Thoracic aorta (tissue), 2 donors: ENCODE measurements around the gene C1QTNF6. TPM values are rescaled to one million over a fixed set of nuclear protein-coding genes. Genes with fewer than 3 reads are reported as not detected.

Source experiments
- ATAC-seq: fragments of 150-250 bp; one replicate; pipeline ENCODE4 v1.8.0; 2017; ENCODE audit warnings: low read depth; ENCODE audit not compliant: insufficient number of reproducible peaks, low FRiP score
- DNase-seq: peaks from one replicate; pipeline ENCODE4 v3.0.0-alpha.2; 2020; ENCODE audit warnings: low spot score
- H3K27ac ChIP-seq, 2 donors: fragments of 200-600 bp; sonication (generic); 1 replicate in 1 of 2; 2 replicates in 1 of 2; pipeline ENCODE4 v1.5.1; 2016; ENCODE audit warnings: mild to moderate bottlenecking in 2 of 2, moderate library complexity in 2 of 2
- H3K27me3 ChIP-seq: fragments of 200-600 bp; sonication (generic); replicated peaks from 2 replicates; pipeline ENCODE4 v1.6.0; 2016; ENCODE audit warnings: mild to moderate bottlenecking; ENCODE audit not compliant: insufficient read depth
- H3K36me3 ChIP-seq: fragments of 200-600 bp; sonication (generic); one replicate; pipeline ENCODE4 v1.5.1; 2016
- H3K4me1 ChIP-seq, 2 donors: fragments of 200-600 bp; sonication (generic); 1 replicate in 1 of 2; 2 replicates in 1 of 2; pipeline versions ENCODE4 v1.5.1 to v1.6.0; 2016; ENCODE audit warnings: low read depth in 2 of 2, mild to moderate bottlenecking in 1 of 2; ENCODE audit not compliant: control insufficient read depth in 1 of 2
- H3K4me3 ChIP-seq: fragments of 200-600 bp; sonication (generic); 2 replicates; pipeline ENCODE4 v1.5.1; 2016; ENCODE audit warnings: mild to moderate bottlenecking
- H3K9me3 ChIP-seq: fragments of 200-600 bp; sonication (generic); 2 replicates; pipeline ENCODE4 v1.5.1; 2016
- total RNA-seq, 2 donors: library from RNA; depleted of rRNA; stranded (reverse); fragments of >200 nt; gene quantifications; one replicate each; pipeline versions ENCODE4 v1.1.0 to v1.2.3, GENCODE V29; 2016
- TF ChIP-seq, protein P1 (sequence below): fragments of 200-600 bp; sonication (generic); IDR thresholded peaks from one replicate; pipeline ENCODE4 v1.5.1; 2019; ENCODE audit warnings: antibody characterized with exemption

The C1QTNF6 gene
- total RNA-seq, 2 donors from 2014 or later: 1.9 to 2.1 TPM

DNA sequence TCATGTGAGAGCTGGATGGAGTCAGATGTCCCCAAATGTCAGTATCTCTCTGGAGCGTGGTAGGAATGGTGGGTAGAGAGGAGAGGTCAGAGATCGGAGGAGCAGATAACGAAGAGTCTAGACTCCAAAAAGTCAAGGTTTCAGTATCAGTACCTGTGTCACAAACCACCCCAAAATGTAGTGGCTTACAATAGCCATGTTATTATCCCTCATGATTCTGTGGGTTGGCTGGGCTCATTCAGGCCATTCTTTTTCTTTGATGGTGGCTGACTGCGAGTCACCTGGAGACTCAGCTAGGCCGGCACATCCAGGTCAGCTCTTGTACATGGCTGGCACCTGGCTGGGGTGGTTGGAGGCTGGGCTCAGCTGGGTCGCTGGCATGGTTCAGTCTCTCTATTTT is 31.5 kb upstream of the C1QTNF6 start:
- no peaks in the 10 kb centered on the region for H3K4me1 ChIP-seq
- no peak overlapping the region for H3K4me3 ChIP-seq
- no peak for DNase-seq
- H3K36me3 ChIP-seq: no peaks in the 10 kb centered on the region
- H3K27me3 ChIP-seq: no peaks in the 10 kb centered on the region
- no peak overlapping the region for H3K27ac ChIP-seq
- no peak for ATAC-seq
- no peaks in the 10 kb centered on the region for H3K9me3 ChIP-seq
- TF ChIP-seq, protein P1, sequence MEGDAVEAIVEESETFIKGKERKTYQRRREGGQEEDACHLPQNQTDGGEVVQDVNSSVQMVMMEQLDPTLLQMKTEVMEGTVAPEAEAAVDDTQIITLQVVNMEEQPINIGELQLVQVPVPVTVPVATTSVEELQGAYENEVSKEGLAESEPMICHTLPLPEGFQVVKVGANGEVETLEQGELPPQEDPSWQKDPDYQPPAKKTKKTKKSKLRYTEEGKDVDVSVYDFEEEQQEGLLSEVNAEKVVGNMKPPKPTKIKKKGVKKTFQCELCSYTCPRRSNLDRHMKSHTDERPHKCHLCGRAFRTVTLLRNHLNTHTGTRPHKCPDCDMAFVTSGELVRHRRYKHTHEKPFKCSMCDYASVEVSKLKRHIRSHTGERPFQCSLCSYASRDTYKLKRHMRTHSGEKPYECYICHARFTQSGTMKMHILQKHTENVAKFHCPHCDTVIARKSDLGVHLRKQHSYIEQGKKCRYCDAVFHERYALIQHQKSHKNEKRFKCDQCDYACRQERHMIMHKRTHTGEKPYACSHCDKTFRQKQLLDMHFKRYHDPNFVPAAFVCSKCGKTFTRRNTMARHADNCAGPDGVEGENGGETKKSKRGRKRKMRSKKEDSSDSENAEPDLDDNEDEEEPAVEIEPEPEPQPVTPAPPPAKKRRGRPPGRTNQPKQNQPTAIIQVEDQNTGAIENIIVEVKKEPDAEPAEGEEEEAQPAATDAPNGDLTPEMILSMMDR: no peak

DNA sequence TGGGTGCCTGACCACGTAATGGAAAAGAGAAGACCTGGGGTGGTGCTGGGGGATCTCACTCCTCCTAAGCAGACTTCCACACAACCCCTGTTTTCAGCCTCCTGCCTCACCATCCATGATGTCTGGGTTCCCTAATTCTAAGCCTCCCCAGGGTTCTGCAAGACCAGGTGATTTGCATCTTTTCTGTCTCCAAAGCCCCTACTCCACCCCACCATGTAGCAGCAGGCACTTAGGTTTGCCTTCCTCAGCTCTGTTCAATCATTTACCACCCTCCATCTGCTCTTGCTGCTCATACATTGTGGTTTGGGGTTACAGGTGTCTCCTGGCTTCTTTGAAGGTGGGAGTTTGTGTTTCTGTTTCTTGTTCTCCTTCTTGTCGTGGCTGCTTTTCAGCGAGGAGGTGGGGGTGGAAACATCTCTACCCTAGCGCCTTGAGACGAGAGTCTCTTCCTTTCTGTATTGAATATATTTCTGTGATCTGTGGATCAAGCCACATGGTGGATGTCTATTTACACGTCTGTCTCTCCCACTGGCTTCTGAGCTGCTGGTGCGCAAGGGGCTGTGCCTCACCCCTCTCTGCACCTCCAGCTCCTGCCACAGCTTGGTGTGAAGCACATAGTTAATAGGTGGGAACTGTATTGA is 30.8 kb upstream of the C1QTNF6 start:
- TF ChIP-seq, protein P1: no peak
- H3K36me3 ChIP-seq: no peaks in the 10 kb centered on the region
- no peak overlapping the region for H3K4me3 ChIP-seq
- H3K27me3 ChIP-seq: no peaks in the 10 kb centered on the region
- H3K9me3 ChIP-seq: no peaks in the 10 kb centered on the region
- no peak overlapping the region for H3K27ac ChIP-seq
- no peaks in the 10 kb centered on the region for H3K4me1 ChIP-seq
- no peak for ATAC-seq
- no peak for DNase-seq

DNA sequence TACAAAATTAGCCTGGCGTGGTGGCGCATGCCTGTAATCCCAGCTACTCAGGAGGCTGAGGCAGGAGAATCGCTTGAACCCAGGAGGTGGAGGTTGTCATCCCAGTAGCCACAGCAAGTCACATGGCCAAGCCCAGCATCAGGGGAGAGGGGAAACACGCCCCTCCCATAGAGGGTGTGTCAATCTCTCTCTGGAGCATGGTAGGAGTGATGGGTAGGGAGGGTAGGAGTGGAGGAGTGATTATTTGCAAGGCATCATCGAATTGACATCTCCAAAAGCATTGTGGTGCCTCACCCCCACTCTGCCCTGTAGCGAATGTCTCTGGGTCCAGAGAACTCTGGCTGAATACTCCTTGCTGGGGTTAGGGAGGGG is 30.3 kb upstream of the C1QTNF6 start:
- Histone ChIP-seq H3K27ac (no peak overlapping the region), H3K4me3 (no peak overlapping the region), H3K36me3 (no peaks in the 10 kb centered on the region), H3K4me1 (no peaks in the 10 kb centered on the region), H3K27me3 (no peaks in the 10 kb centered on the region), H3K9me3 (no peaks in the 10 kb centered on the region)
- TF ChIP-seq, protein P1: no peak
- ATAC-seq (no peak), DNase-seq (no peak)

DNA sequence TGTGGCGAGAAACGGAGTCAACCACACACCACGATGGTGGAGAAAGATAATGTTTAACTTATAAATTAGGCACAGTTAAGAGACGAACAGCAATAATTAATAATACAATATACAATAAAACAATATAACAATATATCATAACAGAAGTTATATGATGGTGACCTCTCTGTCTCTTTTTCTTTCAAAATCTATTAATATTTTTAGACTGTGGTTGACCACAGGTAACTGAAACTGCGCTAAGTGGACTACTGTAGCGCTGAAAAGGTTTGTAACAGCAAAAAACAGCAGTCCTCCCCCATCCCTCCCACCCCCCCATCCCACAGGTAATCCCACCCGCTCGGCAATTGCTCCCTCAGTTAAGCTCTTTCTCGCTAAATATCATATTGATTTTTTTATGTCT is 27.8 kb upstream of the C1QTNF6 start:
- H3K27ac ChIP-seq: no peak overlapping the region
- H3K4me1 ChIP-seq: no peaks in the 10 kb centered on the region
- no peak for DNase-seq
- no peaks in the 10 kb centered on the region for H3K36me3 ChIP-seq
- no peaks in the 10 kb centered on the region for H3K27me3 ChIP-seq
- no peak for ATAC-seq
- TF ChIP-seq, protein P1: no peak
- H3K4me3 ChIP-seq: no peak overlapping the region
- H3K9me3 ChIP-seq: no peaks in the 10 kb centered on the region

DNA sequence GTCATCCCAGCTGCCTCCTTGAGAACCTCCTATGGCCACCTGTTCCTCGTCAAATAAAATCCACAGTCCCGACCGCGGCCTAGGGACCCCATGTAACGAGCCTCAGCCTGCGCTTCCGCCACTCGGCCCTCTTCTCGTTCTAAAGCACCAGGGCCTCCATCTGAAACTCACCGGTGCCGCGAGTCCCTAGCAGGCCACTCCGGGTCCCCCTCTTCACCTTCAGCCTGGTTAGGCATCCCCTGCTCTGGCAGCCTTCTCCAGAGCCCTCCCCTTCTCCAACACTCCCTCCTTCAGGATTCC is 26.6 kb upstream of the C1QTNF6 start:
- Histone ChIP-seq H3K36me3 (no peaks in the 10 kb centered on the region), H3K9me3 (no peaks in the 10 kb centered on the region), H3K4me1 (no peaks in the 10 kb centered on the region), H3K27ac (no peak overlapping the region), H3K4me3 (no peak overlapping the region), H3K27me3 (no peaks in the 10 kb centered on the region)
- ATAC-seq: no peak
- DNase-seq: no peak
- TF ChIP-seq, protein P1: no peak
